Nephron progenitor cell (in vitro differentiated cells): Measurements from ENCODE around the gene PDS5A.

ENCODE experiments used
- DNase-seq: peaks from one replicate; pipeline ENCODE4 v3.0.0; 2021
- H3K27ac Mint-ChIP-seq: 2 replicates; pipeline ENCODE4 v1.8.0; 2021; ENCODE audit warnings: mild to moderate bottlenecking, moderate library complexity, mixed read lengths
- H3K27me3 Mint-ChIP-seq: 2 replicates; pipeline ENCODE4 v1.8.0; 2021; ENCODE audit warnings: mild to moderate bottlenecking, low read depth, mixed read lengths; ENCODE audit not compliant: poor library complexity
- H3K36me3 Mint-ChIP-seq: 2 replicates; pipeline ENCODE4 v1.8.0; 2021; ENCODE audit warnings: low read depth, mixed read lengths
- H3K4me1 Mint-ChIP-seq: 2 replicates; pipeline ENCODE4 v1.8.0; 2021; ENCODE audit warnings: mixed read lengths
- H3K4me3 Mint-ChIP-seq: 2 replicates; pipeline ENCODE4 v1.8.0; 2021; ENCODE audit warnings: mild to moderate bottlenecking, moderate library complexity, mixed read lengths
- H3K9me3 Mint-ChIP-seq: 2 replicates; pipeline ENCODE4 v1.8.0; 2021; ENCODE audit warnings: mild to moderate bottlenecking, moderate library complexity, mixed read lengths
- TF ChIP-seq, protein P1 (sequence below): fragments of 200-600 bp; sonication (generic); IDR thresholded peaks from 2 replicates; pipeline ENCODE4 v1.5.0; 2021; ENCODE audit warnings: antibody characterized with exemption

PDS5A gene

DNA sequence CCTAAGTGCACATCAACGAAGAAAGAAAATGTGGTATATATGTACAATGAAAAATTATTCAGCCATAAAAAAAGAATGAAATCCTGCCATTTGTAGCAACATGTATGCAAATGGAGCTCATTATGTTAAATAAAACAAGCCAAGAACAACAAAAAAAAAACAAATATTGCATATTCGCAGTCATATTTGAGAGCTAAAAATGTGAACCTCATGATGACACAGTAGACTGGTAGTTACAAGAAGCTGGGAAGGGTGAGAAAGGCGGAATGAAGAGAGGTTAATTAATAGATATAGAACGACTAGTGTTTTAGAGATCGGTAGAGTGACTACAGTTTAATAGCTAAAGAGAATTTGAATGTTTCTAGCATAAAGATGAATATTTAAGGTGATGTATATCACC, 89.2 kb downstream of the PDS5A start:
- no peaks in the 10 kb centered on the region for H3K4me1 Mint-ChIP-seq
- no peaks in the 10 kb centered on the region for H3K9me3 Mint-ChIP-seq
- H3K27me3 Mint-ChIP-seq = no peaks in the 10 kb centered on the region
- no peak overlapping the region for H3K4me3 Mint-ChIP-seq
- DNase-seq = no peak
- TF ChIP-seq, protein P1, sequence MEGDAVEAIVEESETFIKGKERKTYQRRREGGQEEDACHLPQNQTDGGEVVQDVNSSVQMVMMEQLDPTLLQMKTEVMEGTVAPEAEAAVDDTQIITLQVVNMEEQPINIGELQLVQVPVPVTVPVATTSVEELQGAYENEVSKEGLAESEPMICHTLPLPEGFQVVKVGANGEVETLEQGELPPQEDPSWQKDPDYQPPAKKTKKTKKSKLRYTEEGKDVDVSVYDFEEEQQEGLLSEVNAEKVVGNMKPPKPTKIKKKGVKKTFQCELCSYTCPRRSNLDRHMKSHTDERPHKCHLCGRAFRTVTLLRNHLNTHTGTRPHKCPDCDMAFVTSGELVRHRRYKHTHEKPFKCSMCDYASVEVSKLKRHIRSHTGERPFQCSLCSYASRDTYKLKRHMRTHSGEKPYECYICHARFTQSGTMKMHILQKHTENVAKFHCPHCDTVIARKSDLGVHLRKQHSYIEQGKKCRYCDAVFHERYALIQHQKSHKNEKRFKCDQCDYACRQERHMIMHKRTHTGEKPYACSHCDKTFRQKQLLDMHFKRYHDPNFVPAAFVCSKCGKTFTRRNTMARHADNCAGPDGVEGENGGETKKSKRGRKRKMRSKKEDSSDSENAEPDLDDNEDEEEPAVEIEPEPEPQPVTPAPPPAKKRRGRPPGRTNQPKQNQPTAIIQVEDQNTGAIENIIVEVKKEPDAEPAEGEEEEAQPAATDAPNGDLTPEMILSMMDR = no peak
- peaks cover 80% of the 10 kb centered on the region for H3K36me3 Mint-ChIP-seq
- H3K27ac Mint-ChIP-seq = no peak overlapping the region

DNA sequence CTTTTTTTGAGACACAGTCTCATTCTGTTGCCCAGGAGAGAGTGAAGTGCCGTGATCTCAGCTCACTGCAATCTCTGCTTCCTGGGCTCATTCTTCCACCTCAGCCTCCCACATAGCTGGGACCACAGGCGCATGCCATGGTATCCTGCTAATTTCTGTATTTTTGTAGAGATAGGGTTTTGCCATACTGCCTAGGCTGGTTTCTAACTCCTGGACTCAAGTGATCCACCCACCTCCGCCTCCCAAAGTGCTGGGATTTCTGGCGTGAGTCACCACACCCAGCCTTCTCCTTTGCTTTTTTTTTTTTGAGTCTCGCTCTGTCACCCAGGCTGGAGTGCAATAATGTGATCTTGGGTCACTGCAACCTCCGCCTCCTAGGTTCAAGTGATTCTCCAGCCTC, 94.1 kb downstream of the PDS5A start:
- H3K4me1 Mint-ChIP-seq = no peaks in the 10 kb centered on the region
- peaks cover 95% of the 10 kb centered on the region for H3K36me3 Mint-ChIP-seq
- no peaks in the 10 kb centered on the region for H3K27me3 Mint-ChIP-seq
- H3K27ac Mint-ChIP-seq = peak overlapping the region; percentile 27
- TF ChIP-seq, protein P1 = no peak
- DNase-seq = no peak
- no peak overlapping the region for H3K4me3 Mint-ChIP-seq
- H3K9me3 Mint-ChIP-seq = no peaks in the 10 kb centered on the region

DNA sequence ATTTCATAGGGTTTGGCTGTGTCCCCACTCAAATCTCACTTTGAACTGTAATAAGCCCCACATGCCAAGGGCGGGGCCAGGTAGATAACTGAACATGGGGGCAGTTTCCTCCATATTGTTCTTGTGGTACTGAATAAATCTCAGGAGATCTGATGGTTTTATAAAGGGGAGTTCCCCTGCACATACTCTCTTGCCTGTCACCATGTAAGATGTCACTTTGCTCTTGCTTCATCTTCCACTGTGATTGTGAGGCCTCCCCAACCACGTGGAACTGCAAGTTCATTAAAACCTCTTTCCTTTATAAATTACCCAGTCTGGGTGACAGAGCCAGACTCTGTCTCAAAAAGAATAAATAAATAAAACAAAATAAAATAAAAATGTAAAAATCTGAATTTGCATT, 95.9 kb downstream of the PDS5A start:
- DNase-seq = no peak
- H3K9me3 Mint-ChIP-seq = no peaks in the 10 kb centered on the region
- TF ChIP-seq, protein P1 = no peak
- H3K4me3 Mint-ChIP-seq = no peak overlapping the region
- no peaks in the 10 kb centered on the region for H3K27me3 Mint-ChIP-seq
- H3K27ac Mint-ChIP-seq = no peak overlapping the region
- H3K36me3 Mint-ChIP-seq = peaks cover 85% of the 10 kb centered on the region
- H3K4me1 Mint-ChIP-seq = no peaks in the 10 kb centered on the region

DNA sequence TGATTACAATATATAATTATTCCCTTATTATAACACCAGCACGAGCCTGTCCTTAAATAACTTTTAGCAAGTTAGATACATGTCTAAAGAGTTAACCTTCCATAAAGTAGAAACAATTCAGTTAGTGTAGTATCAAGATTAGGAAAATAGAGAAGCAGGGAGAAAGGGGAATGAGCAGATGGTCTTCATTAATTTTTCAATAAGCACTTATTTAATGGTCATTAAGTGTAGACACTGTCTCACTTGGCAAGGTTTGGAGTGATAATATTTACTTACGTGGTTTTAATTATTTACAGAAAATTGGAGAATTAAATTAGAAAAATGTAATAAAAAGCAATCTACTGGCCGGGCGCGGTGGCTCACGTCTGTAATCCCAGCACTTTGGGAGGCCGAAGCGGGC, 99.7 kb downstream of the PDS5A start:
- Mint-ChIP-seq H3K27ac (peak overlapping the region; percentile 8), H3K9me3 (no peaks in the 10 kb centered on the region), H3K36me3 (peaks cover 69% of the 10 kb centered on the region), H3K4me3 (no peak overlapping the region), H3K27me3 (no peaks in the 10 kb centered on the region), H3K4me1 (no peaks in the 10 kb centered on the region)
- TF ChIP-seq, protein P1 = no peak
- DNase-seq = no peak

DNA sequence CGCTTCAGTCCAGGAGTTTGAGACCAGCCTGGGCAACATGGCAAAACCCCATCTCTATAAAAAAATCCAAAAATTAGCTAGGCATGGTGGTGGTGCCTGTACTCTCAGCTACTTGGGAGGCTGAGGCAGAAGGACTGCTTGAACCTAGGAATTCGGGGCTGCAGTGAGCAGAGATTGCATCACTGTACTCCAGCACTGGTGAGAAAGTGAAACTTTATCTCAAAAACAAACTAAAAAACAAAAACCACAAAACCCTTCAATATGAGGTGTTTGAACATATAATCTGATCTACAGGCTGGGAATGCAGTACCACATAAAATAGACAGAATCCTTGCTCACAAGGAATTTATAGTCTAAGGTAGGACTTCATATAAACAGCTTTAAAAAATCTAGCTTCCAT, 103.9 kb downstream of the PDS5A start:
- Mint-ChIP-seq H3K9me3 (no peaks in the 10 kb centered on the region), H3K4me1 (no peaks in the 10 kb centered on the region), H3K27me3 (no peaks in the 10 kb centered on the region), H3K4me3 (no peak overlapping the region), H3K36me3 (peaks cover 70% of the 10 kb centered on the region), H3K27ac (peak overlapping the region; percentile 7)
- no peak for DNase-seq
- TF ChIP-seq, protein P1 = no peak

DNA sequence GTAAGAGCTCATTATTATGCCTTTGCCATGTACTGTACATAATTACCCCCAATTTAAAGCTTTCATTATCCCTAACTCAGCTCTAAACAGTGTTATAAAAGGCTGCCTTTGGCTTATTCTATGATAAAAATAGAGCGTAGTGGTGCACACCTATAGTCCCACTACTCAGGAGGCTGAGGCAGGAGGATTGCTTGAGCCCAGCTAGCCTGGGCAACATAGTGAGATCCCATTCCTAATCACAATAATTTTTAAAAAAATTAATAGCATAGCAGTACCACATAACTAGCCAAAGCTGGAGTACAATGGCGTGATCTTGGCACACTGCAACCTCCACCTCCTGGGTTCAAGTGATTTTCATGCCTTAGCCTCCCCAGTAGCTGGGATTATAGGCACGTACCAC, 112.4 kb downstream of the PDS5A start:
- TF ChIP-seq, protein P1 = no peak
- Mint-ChIP-seq H3K4me1 (no peaks in the 10 kb centered on the region), H3K27me3 (no peaks in the 10 kb centered on the region), H3K4me3 (no peak overlapping the region), H3K36me3 (peaks cover 65% of the 10 kb centered on the region), H3K27ac (no peak overlapping the region), H3K9me3 (no peaks in the 10 kb centered on the region)
- no peak for DNase-seq
